ENCODE results near the gene SAPCD2. TPM values are rescaled to one million over a fixed set of nuclear protein-coding genes. Genes with fewer than 3 reads are reported as not detected.
A peak's percentile ranks its signal among the peaks of the same experiment; 100 is the strongest.

The SAPCD2 gene
- total RNA-seq, 1 donor from 2014 or later = 5.3 TPM

DNA sequence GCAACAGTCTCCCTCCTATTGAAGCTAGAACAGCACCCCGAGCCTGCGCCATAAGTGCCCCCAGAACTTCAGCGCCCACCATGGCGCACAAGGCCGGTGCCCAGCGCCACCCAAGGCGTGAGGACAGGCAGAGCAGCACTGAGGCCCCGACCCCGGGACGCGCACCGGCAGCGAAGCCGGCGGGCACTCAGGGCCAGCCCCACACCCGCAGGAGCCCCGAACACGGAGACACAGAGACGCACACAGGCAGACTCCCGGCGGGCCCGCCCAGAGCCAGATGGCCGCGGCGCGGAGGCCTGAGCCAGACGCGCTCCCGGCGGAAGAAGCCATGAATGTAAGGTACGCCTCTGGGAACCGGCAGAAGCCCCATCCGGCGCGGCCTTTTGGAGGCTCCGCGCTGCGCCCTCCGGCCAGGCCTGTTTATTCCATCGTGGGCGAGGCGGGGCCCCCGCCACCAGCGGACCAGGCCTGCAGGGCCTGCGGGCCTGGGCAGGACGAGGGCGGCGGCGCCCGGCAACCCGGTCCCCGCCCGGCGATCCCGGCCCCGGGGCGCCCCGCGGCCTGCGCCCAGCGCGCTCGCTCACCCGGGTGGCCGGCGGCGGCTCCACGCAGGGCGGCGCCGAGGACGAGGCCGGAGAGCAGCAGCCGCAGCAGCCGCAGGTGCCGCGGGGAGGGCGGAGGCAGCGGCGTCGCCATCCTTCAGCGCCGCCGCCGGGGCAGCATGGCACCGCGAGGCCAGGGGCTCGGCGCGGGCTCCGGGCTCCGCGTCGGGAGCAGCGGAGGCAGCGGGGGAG, 24.9 kb downstream of the SAPCD2 start:
- H3K36me3 ChIP-seq (ENCODE audit: control insufficient read depth, insufficient read depth, low read length) = no peaks in the 10 kb centered on the region
- H3K27me3 ChIP-seq (ENCODE audit: control insufficient read depth, insufficient read depth, low read length) = peaks cover 35% of the 10 kb centered on the region
- peak overlapping the region; percentile 52 for H3K4me3 ChIP-seq (ENCODE audit: low read depth, low read length)
- no peak for DNase-seq (ENCODE audit: low read depth)
- TF ChIP-seq, protein P1, sequence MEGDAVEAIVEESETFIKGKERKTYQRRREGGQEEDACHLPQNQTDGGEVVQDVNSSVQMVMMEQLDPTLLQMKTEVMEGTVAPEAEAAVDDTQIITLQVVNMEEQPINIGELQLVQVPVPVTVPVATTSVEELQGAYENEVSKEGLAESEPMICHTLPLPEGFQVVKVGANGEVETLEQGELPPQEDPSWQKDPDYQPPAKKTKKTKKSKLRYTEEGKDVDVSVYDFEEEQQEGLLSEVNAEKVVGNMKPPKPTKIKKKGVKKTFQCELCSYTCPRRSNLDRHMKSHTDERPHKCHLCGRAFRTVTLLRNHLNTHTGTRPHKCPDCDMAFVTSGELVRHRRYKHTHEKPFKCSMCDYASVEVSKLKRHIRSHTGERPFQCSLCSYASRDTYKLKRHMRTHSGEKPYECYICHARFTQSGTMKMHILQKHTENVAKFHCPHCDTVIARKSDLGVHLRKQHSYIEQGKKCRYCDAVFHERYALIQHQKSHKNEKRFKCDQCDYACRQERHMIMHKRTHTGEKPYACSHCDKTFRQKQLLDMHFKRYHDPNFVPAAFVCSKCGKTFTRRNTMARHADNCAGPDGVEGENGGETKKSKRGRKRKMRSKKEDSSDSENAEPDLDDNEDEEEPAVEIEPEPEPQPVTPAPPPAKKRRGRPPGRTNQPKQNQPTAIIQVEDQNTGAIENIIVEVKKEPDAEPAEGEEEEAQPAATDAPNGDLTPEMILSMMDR (IDR thresholded peaks at IDR 0.05; ENCODE audit: insufficient read depth, low read length, poor library complexity, severe bottlenecking) = no peak

DNA sequence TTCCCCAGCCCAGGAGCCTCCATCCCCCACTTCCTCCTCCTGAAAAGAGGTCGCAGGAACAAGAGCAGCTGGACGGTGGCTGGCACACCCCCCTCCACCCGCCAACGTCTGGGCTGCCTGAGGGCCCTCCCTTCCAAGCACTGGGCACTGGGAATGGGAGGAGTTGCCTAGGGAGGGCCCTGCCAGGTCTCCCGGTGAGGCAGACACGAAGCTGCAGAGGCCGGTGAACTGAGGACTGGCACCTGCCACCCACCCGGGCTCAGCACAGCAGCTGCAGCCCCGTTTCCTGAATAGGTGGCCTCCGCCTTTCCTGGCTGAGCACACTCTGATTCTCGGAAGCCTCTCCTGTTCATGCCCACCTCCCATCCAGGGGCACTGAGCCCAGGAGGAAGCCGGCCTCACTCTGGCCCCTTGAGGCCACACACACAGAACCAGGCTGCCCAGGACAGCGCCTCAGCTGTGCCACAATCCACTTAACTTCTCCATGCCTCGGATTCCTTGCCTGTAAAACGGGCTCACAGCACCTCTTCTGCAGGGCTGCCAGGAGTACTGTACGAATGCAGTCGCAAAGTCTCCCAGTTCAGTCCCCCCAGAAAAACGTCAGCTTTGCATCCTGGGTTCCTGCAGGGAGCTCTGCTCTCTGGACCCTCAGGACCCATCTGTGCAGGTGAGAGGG, 25.7 kb downstream of the SAPCD2 start:
- Histone ChIP-seq H3K36me3 (ENCODE audit: control insufficient read depth, insufficient read depth, low read length) (no peaks in the 10 kb centered on the region), H3K27me3 (ENCODE audit: control insufficient read depth, insufficient read depth, low read length) (peaks cover 27% of the 10 kb centered on the region), H3K4me3 (ENCODE audit: low read depth, low read length) (peak overlapping the region; percentile 52)
- DNase-seq (ENCODE audit: low read depth) = no peak
- TF ChIP-seq, protein P1 (IDR thresholded peaks at IDR 0.05; ENCODE audit: insufficient read depth, low read length, poor library complexity, severe bottlenecking) = no peak

DNA sequence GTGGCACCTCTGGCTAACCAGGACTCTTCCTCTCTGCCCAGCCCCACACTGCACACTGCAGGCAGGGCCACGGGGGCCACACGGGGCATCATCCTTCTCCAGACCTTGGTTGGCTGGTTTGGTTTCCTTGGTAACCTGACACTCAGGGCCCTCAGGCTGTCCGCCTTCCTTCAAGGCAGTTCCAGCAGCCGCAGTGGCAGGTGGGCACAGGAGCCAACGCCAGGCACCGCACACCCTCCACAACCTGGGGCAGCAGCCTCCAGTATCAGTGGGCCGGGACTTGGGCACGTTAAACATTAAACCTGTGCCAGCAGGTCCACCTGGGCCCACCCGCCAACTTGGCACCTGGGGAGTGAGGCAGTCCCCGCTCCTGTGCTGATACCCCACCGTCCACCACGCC, 26.3 kb downstream of the SAPCD2 start:
- H3K27me3 ChIP-seq (ENCODE audit: control insufficient read depth, insufficient read depth, low read length) = peaks cover 21% of the 10 kb centered on the region
- peak overlapping the region; percentile 14 for H3K4me3 ChIP-seq (ENCODE audit: low read depth, low read length)
- no peak for DNase-seq (ENCODE audit: low read depth)
- no peaks in the 10 kb centered on the region for H3K36me3 ChIP-seq (ENCODE audit: control insufficient read depth, insufficient read depth, low read length)
- TF ChIP-seq, protein P1 (IDR thresholded peaks at IDR 0.05; ENCODE audit: insufficient read depth, low read length, poor library complexity, severe bottlenecking) = no peak

DNA sequence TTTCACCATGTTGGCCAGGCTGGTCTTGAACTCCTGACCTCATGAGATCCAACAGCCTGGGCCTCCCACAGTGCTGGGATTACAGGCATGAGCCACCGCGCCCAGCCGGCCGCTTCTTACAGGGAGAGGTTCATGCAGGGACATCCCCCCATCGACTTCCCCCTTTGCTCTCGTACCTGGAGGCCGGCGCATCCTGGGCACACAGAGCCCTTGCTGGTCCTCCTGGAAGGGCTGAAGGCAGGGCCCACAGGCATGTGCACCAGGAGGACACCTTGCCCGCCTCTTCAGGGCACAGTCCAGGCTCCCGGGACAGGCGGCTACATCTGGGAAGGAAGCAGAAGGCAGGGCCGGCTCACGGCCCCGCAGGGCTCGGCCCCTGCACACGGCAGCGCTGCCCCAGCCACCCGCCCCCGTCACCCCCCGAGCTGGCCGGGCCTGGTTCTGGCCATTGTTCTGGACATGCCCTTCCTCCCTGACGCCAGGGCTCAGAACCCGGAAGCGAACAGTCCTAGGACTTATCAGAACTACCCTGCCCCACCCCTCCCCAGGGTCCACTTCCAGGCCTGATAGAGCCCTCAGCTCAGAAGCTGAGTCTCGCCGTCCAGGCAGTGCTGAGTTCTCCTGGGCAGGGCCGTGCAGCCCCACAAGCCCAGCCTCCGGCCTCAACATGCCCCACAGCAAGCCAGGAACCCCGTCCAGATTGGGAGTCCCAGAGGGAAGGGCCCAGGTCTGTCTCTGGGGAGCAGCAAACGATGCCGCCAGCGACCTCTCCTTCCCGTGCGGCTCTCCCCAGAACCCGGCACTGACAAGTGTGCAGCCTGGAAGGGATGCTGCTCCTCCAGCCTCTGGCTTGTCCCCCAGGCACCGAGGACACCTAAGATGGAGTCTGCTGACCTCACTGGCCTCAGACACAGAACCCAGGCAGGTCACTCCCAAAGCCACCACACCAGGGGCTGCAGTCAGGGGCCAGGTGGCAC, 27.3 kb downstream of the SAPCD2 start:
- Histone ChIP-seq H3K4me3 (ENCODE audit: low read depth, low read length) (no peak overlapping the region), H3K36me3 (ENCODE audit: control insufficient read depth, insufficient read depth, low read length) (no peaks in the 10 kb centered on the region), H3K27me3 (ENCODE audit: control insufficient read depth, insufficient read depth, low read length) (peaks cover 12% of the 10 kb centered on the region)
- TF ChIP-seq, protein P1 (IDR thresholded peaks at IDR 0.05; ENCODE audit: insufficient read depth, low read length, poor library complexity, severe bottlenecking) = no peak
- no peak for DNase-seq (ENCODE audit: low read depth)

DNA sequence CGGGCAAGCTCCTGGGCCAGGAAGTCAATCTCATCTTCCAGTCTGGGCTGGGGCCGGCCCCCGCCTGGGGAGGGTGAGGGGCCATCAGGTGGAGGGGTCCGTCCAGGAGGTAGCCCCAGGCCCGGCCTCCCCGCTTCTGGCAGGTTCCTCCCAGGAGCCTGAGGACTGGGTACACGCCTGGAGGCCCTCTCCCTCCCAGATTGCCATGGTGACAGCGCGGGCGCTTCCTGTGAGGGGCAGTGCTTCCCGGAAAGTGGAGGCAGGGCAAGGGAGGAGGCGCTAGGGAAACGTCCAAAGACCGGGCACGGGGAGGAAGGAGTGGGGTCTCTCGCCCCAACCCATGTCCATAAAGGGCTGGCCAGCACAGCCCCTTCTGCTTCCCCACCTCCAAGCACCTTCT, 29.2 kb downstream of the SAPCD2 start:
- Histone ChIP-seq H3K27me3 (ENCODE audit: control insufficient read depth, insufficient read depth, low read length) (no peaks in the 10 kb centered on the region), H3K36me3 (ENCODE audit: control insufficient read depth, insufficient read depth, low read length) (no peaks in the 10 kb centered on the region), H3K4me3 (ENCODE audit: low read depth, low read length) (no peak overlapping the region)
- DNase-seq (ENCODE audit: low read depth) = no peak
- TF ChIP-seq, protein P1 (IDR thresholded peaks at IDR 0.05; ENCODE audit: insufficient read depth, low read length, poor library complexity, severe bottlenecking) = no peak

Measured in kidney epithelial cell (primary cell).